GM18861 (cell line): ENCODE data around the gene CCDC178.

Experiments used
- ATAC-seq: cut with Tn5 transposase; IDR thresholded peaks from one replicate; pipeline ENCODE4 v1.9.1; 2021; ENCODE audit not compliant: unreplicated experiment

CCDC178 gene

DNA sequence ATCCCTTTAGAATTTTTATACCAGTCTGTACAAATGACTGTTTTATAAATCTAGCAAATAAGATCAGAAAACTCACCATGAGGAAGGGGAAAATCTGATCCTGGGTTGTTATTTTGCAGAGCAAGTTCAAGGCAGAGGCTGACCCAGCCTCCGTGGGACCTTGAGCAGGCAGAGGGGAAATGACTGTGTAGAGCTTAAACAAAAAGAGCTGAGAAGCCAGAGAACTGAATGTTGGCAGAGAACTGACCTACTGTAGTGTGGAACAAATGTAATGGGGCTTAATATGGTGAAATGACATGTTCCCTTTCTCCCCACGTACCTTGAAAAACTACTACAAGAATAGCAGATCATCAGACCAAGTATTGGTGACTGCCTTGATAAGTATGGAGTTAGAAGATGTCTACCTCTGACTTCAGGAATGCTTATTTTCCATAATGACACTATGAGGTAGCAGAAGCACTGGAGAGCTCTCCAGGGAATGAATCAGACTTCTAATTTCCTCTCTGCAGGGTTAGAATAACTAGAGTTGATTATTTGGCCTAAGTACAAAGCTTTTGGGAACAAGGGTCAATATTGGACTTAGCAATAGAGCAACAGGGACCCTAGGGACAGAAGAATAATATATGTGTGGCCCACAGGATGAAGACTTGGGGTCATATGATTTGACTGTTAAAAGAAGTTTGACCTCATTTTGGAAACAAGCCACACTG is 304.4 kb downstream of the CCDC178 start:
- ATAC-seq, result no peak

DNA sequence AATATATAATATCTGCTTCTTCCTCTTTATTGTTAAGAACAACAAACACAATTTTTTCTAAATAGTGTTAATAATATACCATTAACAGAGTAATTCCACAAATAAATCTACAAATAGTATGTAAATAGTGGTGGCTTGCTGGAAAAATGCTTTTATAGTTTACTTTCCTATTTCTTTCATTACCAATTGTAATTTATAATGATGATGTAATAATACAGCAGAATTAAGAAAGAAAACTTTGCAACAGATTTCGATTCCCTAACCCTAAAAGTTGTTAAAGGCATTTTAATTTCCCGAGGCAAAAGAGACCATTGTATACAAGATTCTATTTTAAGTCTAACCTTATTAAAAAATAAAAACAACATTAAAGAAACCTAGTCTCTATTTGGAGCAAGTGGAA is 307.9 kb downstream of the CCDC178 start:
- ATAC-seq, result no peak

DNA sequence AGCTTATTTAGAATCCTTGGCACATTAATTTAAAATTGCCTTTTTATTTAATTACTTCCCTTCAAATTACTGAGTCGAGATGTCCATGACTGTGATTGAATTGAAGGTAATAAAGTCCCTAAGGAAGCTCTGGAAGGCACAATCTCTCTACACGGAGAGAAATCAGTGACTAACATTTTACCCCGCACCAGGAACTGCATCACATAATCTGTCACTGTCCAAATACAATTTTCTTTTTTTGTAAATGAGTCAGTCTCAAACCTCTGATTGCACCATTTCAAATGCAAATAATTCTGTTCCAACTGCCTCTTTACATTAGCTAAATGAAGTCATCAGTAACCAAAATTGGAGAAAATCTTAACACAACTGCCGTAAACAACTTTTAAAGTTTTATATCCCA is 311.9 kb downstream of the CCDC178 start:
- no peak for ATAC-seq

DNA sequence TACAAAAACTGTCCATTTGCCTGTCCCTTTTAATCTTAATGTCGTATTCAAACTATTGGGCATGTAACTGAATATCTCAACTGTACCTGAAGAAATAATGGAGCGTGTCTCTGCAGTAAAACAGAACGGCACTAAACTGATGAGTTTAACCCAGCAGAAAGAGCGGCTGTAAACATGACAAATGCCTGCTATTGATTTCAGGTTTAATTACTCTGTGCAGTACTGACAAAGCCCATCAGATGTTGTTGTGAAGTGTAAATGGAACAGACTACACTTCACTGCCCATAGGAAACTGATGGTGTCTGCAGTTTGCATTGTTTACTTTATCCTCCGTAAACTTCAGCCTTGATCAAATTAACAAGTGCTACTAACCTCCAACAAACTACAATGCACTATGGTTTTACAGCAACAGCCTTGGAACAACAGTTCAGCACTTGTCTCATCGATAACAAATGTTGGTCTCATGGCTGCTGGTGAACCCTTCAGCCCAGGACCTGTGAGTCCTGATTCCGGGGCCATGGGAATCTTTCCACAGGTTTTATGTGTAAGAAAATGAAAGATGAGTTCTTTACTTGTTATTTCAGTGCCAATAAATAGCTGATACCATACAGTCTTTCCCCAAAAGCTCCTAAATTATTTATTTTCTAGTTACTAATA is 316.5 kb downstream of the CCDC178 start:
- no peak for ATAC-seq

DNA sequence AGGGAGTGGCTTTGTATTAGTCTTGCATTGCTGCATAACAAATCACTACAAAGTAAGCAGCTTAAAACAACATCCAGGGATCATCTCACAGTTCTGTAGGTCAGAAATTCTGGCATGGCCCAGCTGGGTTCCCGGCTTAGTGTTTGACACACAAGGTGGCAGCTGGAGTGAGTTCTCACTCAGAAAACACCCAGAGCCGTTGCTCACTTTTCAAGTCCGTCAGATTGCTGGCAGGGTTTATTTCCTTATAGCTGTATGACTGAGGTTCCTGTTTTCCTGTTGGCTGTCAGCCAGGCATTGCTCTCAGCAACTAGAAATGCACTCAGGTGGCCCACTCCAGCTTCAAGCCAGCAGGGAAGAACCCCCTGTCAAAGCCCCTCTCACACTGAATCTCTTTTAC is 324.1 kb downstream of the CCDC178 start:
- no peak for ATAC-seq

DNA sequence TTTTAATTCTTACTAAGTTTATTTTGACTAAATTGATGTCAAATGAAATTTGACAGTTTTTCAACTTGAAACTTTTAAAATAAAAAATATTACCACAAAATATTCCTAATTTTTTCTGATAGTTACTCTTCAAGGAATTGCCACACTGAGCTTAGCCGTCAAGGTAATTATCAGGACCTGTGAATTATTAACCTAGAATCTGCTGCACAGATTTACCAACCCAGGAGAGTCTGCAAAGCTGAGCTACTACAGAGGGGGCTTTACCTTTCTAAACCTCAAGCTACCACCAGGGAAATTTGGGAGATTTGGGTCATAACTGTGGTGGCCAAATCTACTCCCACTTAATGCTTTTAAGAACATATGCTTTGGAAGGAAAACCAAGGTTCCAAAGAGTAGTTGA is 324.6 kb downstream of the CCDC178 start:
- no peak for ATAC-seq

DNA sequence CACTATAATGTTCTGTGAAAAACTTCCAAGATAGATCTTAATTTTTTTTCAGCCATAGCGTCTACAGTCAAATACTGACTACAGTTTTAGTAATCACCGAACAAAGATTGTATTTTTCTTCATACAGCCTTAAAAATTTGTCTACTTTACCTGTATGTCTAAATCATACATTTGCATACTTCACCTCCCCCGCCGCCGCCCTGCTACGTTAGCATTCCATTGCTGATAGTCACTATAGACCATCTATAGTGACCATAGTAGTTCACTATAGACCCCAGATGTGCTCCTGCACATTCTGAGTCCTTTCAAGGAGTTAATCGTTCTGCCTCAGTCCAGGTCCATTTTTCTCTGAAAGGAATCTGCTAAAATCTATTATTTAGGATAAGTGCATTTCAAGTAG is 325.0 kb downstream of the CCDC178 start:
- no peak for ATAC-seq

DNA sequence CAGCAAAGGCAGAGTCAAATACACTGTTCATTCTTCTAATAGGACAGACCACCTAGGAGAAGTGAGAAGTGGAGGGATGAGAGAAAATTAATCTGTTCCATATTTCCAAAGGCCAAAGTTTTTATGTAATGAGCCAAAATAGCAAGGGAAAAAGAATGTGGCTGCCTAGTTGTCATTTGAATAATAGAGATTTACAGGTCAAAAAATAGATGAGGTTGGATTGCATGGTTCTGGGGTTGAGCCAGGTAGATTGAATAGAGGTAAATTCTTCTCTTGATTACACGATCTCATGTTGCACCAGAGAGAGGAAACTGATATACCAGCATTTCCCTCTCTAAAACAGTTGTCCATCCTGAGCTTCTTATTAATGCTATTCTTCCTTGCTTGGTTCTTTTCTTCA is 325.8 kb downstream of the CCDC178 start:
- no peak for ATAC-seq

DNA sequence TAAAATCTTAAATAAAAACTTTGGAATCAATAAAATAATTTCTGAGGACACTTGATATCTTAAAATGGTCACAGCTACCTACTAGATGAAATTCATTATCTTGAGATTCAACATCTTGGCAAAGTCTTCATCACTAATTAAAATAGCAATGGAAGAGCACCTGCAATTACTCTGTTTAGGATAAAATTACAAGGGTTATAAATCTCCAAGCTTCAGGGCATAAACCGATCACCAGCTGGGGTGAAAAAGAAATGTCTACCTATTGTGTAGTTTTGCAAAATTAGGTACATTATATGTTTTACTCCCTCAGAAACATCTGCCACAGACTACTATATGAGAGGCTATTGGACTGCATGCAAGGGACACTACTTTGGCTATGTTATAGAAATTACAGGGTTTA is 327.1 kb downstream of the CCDC178 start:
- no peak for ATAC-seq

DNA sequence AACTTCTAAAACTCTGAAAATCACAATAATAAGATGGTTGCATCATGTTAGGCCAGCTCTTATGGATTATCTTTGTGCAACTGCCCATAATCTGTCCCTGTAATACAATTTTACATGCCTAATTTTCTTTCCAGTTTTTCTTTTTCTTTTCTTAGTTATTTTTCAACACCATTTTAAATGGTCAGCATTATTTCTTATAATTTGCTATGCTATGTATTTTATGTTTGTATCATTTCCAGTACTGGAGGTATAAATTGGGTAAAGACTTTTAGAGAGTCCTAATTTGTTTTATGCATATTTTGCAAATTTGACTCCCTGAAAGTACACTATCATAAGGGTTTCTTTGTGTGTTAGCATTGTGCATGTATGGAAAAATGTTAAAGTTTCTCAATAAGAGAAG is 333.0 kb downstream of the CCDC178 start:
- ATAC-seq, result no peak

DNA sequence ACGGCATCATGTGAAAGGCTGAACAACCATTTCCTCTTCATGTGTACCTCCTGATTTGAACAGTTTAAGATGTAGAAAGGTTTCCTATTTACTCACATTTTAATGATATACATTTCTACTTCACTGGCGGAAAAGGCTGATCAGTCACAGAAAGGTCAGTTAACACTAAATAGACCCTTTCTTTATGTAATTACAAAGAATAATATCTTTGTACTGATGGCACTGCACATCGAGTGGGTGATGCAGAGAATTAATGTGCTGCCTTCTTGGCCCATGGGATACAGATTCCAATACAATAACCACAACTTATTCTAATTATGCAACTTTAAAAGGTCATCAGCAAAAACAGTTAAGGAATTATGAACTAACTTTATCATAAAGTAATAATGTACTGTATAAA is 339.2 kb downstream of the CCDC178 start:
- no peak for ATAC-seq

DNA sequence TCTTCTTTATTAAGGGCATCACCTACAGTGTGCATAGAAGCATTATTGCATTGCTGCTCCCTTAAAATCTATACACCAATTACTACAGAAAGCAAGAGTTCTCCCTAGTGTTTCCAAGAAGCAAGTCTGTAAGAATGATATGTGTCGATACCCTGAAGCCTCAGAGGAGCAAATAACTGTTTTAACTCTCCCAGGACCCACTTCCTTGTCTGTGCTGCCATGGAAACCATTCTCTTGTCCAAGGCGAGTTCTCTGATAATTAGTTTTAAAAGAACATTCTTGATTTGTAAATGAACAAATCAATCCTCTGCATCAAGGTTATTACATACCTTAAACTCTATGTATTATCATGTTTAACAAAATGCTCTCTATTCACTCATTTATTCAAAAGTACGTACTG is 340.9 kb downstream of the CCDC178 start:
- ATAC-seq, result no peak

DNA sequence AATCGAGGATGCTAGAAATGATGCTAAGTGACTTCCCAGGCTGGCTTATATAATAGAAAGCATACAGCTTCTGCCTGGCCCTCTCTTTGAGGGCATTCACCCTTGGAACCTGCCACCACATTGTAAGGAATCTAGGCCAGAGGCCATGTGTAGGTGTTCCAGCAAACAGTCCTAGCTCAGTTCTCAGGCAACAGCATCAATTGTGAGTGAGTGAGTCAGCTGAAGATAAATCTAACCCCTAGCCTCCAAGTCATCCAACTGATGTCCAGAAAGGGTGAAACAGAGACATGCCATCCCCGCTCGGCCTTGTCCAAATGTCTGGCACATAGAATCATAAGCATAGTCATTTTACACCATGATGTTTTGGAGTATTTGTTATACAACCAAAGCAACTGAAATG is 343.4 kb downstream of the CCDC178 start:
- ATAC-seq, result no peak

DNA sequence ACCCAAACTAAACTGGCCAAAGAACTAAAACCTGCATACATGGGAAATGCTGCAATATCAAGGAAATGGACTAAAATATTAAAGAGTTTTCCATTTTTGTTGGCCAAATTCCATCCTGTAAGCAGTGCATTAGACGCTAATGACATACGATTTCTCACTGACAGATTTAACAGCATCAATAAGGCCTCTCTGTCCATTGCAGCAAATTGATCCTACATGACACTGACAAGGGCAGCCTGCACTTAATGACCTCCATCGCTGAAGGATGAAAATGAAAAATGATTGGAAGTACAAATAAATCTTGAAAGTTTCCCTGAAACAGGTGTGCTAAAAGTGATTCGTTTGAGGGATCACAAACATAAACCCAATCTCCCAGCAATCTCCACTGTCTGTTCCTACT is 350.1 kb downstream of the CCDC178 start:
- ATAC-seq, result no peak

DNA sequence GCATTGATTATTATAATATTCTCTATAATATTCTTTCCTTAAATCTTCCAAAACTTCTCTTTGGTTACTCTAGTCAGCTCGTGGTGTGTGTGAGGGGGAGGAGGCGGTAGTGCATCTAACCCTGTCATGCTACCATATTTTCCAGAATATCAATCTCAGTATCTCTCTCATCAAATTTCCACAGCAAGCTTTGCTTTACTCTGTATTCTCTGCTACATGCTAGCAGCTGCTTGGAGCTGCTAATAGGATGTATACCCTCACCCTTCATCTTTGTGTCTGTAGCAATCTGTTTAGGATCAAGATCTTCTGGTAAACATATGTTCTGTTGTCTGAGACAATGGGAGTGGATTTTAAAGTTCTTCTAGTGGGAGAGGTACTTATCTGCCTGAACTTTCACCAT is 363.9 kb downstream of the CCDC178 start:
- no peak for ATAC-seq

DNA sequence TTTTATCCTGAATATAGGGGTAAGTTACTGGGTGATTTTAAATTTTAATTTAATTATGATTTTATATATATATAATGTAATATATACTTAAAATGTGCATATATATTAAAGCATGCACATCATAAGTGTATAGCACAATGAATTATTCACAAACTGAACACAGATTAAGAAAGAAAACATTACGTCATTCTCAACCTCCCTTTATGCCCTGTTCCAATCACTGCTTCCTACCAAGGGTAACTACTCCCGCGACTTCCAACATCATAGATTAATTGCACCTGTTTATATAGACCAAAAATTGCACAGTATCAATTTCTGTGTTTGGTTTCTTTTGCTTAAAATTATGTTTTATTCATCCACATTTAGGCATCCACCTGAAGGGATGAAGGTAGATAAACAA is 366.4 kb downstream of the CCDC178 start:
- ATAC-seq, result no peak

DNA sequence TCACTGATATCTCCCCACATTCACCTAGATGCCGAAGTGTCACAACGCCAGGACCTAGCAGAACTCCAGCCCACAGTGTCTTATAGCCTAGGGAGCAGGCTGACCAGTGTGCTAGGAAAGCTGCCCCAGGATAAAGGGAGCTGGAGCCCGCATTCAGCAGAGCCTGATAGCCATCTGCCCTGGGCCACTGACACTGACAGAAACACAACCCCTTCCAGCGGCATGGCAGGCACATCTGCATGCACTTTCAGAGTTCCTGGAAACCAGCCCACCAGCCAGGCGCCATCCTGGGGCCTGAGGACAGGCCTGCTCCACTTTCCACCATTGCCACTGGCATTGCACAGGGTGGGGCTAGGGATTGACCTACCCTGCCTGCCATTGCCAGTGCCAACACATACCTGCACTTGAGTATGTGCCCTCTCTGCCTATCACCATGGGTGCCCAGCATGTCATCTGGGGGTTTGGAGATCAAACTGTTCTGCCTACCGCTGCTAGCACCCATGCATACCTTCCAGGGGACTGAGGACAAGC is 377.6 kb downstream of the CCDC178 start:
- ATAC-seq, result no peak

DNA sequence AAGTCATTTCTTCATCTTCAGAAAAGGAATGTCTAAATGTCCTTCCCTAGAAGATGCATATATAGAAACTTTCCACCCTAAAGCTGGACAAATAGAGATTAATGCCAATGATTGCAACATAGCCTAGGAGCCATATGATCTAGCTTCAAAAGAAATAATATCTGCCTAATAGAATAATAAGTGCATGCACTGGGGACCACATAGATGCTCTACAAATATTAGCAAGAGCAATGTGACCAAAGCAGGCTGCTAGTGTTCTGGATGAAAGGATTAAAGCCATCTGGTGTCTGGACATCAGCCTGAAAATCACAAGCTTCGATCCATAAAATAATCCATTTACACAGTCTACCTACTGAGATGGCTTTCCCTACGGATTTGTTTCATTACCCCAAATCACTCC is 387.6 kb downstream of the CCDC178 start:
- ATAC-seq, result no peak

DNA sequence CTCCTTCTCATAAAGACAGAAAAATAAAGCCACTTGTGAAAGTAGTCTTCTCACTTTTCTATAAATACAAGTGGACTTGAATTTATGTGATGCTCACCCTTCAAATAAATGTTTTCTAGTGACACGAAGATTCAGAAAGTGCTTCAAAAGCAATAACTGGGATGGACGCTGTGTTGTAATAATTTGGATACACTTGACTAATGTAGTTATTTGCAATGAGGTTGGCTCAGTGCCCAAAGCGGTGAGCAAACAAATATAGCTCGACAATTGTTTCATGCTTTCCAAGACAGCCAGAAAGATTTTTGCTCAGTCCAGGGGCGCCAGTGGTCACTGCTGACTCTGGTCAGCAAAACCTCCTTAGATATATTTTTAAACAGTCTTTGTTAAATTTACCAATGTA is 389.1 kb downstream of the CCDC178 start:
- ATAC-seq, result no peak

DNA sequence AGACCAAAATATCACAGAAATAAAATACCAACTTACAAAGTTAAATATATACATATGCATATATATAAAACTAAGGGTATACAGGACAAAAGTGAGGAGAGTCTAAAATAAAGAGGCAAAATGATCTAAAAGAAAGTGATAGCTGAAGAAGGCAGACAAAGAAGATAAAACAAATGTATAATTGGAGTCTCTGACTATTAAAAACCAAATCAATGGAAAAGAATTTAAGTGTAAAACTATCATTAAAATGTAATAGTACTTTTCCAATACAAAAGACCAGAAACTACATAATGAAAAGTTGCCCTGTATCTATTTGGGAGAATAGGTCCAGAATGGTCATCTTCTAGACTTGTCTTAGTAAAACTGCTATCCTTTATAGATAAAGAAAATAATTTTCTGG is 400.3 kb downstream of the CCDC178 start:
- ATAC-seq, result no peak

DNA sequence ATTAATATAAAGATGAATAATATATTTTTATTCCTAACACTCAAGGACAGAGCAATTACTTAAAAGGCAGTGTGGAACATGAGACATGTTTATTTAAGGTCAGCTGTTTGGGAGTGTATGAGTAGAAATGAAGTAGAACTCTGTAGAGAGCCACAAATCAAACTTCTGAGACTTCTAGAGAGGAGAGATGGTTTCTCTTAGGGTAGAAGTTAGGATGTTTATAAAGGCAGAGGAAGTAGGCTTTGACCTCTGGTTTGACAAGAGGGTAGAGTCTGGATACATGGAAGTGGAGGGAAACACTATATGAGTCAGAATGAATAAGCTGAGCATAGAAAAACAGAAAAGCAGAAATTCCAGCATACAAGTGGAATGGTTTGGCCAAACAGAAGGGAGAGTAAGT is 405.6 kb downstream of the CCDC178 start:
- no peak for ATAC-seq

DNA sequence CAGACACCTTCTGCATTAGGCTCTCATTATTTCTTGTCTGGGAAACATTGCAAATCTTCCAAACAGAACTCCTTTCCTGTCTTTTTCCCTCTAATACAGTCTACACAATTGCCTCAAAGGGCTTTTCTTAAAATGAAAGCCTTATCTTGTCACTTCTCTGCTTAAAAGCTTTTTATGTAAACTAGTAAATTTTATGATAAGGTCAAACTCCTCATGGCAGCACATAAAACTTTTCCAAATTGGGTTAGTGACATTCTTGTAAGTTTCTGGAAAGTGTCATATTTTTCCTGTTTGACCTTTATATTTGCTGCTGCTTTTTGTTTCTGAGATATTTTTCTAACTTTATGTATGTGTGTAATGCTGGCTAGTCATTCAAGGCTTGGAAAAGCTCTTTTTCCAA is 406.3 kb downstream of the CCDC178 start:
- ATAC-seq, result no peak

DNA sequence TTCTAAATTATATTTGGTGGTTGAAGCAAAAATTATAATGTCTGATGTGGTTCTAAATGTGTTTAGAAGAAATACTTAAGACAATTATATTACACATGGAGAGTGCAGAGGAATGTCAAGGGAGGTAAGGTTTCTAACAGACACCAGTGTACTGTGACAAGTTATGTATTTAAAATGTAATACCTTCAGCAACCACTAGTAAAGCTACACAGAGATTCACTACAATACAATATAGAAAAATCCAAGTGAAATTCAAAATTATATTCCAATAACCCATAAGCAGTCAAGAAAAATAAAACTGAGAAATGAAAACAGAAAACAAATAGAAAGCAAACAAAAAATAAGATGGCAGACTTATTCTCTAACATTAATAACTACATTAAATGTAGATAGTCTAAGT is 418.2 kb downstream of the CCDC178 start:
- ATAC-seq, result no peak
